Endodermal cell (in vitro differentiated cells): Measurements from ENCODE around the gene PGA4. TPM values are rescaled to one million over a fixed set of nuclear protein-coding genes. Genes with fewer than 3 reads are reported as not detected.

Experiments used
- DNase-seq: peaks from one replicate; pipeline ENCODE4 v3.0.0-alpha.2; 2017
- H3K27ac ChIP-seq: 2 replicates; pipeline ENCODE4 v1.5.1; 2013; ENCODE audit warnings: mild to moderate bottlenecking, low read depth, low read length, moderate library complexity
- H3K27me3 ChIP-seq: 2 replicates; pipeline ENCODE4 v1.6.1; 2013; ENCODE audit warnings: mild to moderate bottlenecking, low read length, moderate library complexity; ENCODE audit not compliant: insufficient read depth, control insufficient read depth, poor library complexity, severe bottlenecking
- H3K36me3 ChIP-seq: 2 replicates; pipeline ENCODE4 v1.7.0; 2013; ENCODE audit warnings: mild to moderate bottlenecking, low read length, moderate library complexity; ENCODE audit not compliant: control insufficient read depth, insufficient read depth
- H3K4me1 ChIP-seq: one replicate; pipeline ENCODE4 v1.7.0; 2013; ENCODE audit warnings: low read length; ENCODE audit not compliant: control insufficient read depth, insufficient read depth
- H3K4me3 ChIP-seq: 2 replicates; pipeline ENCODE4 v1.5.1; 2013; ENCODE audit warnings: mild to moderate bottlenecking, low read length, moderate library complexity
- H3K9ac ChIP-seq: 2 replicates; pipeline ENCODE4 v1.6.1; 2013; ENCODE audit warnings: mild to moderate bottlenecking, low read length, moderate library complexity; ENCODE audit not compliant: poor library complexity, severe bottlenecking; ENCODE audit errors: extremely low read depth
- H3K9me3 ChIP-seq: 2 replicates; pipeline ENCODE4 v1.6.1; 2013; ENCODE audit warnings: mild to moderate bottlenecking, low read length, moderate library complexity; ENCODE audit not compliant: control insufficient read depth
- H3K27ac Mint-ChIP-seq: 2 replicates; pipeline ENCODE4 v1.8.0; 2020; ENCODE audit warnings: mixed read lengths
- H3K27me3 Mint-ChIP-seq: 2 replicates; pipeline ENCODE4 v1.8.0; 2021; ENCODE audit warnings: mild to moderate bottlenecking, mixed read lengths; ENCODE audit not compliant: insufficient read depth
- H3K36me3 Mint-ChIP-seq: 2 replicates; pipeline ENCODE4 v1.8.0; 2020; ENCODE audit warnings: low read depth, mixed read lengths
- H3K4me1 Mint-ChIP-seq: 2 replicates; pipeline ENCODE4 v1.8.0; 2020; ENCODE audit warnings: mixed read lengths
- H3K4me3 Mint-ChIP-seq: 2 replicates; pipeline ENCODE4 v1.8.0; 2020; ENCODE audit warnings: mild to moderate bottlenecking, moderate library complexity, mixed read lengths
- H3K9me3 Mint-ChIP-seq: 2 replicates; pipeline ENCODE4 v1.8.0; 2020; ENCODE audit warnings: mild to moderate bottlenecking, mixed read lengths
- WGBS, 2 experiments: methylation state at CpG; one replicate each; pipeline versions ENCODE4 v1.1.5 to v1.1.7; 2013; ENCODE audit warnings: missing lambda C conversion rate in 2 of 2, mixed read lengths in 1 of 2; ENCODE audit not compliant: insufficient coverage in 1 of 2, insufficient read length in 1 of 2; 5-methylcytosine and 5-hydroxymethylcytosine counted together
- total RNA-seq, 2 donors: library from RNA; stranded (reverse); fragmentation: NEBNext Ultra II Directional in 1 of 2; extraction: Animal tissue kit (Norgen Biotek cat#: 25700) in 1 of 2; gene quantifications; 2 replicates in 1 of 2; 3 replicates in 1 of 2; pipeline ENCODE4 v1.2.1, GENCODE V29; 2021
- TF ChIP-seq, protein P1 (sequence below): fragments of 200-600 bp; sonication (generic); conservative IDR thresholded peaks from 2 replicates; pipeline ENCODE4 v1.5.0; 2021; ENCODE audit warnings: antibody characterized with exemption, mild to moderate bottlenecking

Gene PGA4
- total RNA-seq, 2 donors from 2014 or later = 0.62 TPM; not detected in 1

DNA sequence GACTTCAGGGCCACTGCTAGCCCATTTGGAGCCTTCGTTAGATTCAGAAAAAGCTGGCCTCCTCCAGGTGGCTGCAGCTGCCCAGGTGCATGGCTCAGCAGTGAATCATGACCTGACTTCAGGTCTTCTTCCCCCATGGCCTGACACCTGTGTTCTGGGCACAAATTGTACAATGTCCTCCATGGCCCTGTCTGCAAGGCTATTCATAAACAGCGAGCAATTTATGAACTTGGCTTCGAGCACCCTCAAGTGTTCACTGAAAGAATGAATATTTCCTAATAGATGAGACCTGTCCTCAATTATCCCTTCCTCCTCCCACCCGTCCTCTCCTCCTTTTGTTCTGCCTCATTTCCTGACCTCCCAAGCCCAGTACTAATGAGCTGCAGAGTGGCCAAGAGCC lies 48.7 kb upstream of the PGA4 start:
- TF ChIP-seq, protein P1, sequence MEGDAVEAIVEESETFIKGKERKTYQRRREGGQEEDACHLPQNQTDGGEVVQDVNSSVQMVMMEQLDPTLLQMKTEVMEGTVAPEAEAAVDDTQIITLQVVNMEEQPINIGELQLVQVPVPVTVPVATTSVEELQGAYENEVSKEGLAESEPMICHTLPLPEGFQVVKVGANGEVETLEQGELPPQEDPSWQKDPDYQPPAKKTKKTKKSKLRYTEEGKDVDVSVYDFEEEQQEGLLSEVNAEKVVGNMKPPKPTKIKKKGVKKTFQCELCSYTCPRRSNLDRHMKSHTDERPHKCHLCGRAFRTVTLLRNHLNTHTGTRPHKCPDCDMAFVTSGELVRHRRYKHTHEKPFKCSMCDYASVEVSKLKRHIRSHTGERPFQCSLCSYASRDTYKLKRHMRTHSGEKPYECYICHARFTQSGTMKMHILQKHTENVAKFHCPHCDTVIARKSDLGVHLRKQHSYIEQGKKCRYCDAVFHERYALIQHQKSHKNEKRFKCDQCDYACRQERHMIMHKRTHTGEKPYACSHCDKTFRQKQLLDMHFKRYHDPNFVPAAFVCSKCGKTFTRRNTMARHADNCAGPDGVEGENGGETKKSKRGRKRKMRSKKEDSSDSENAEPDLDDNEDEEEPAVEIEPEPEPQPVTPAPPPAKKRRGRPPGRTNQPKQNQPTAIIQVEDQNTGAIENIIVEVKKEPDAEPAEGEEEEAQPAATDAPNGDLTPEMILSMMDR = no peak
- Histone ChIP-seq H3K27ac (no peak overlapping the region), H3K9ac (no peak overlapping the region), H3K9me3 (peaks cover 13% of the 10 kb centered on the region), H3K36me3 (no peaks in the 10 kb centered on the region), H3K4me1 (no peaks in the 10 kb centered on the region), H3K4me3 (no peak overlapping the region), H3K27me3 (peaks cover 20% of the 10 kb centered on the region)
- 86 to 87% methylated on average over 3 to 4 of the region's 4 CpGs for WGBS, 2 experiments
- no peak overlapping the region for H3K4me3 Mint-ChIP-seq
- H3K36me3 Mint-ChIP-seq = no peaks in the 10 kb centered on the region
- H3K9me3 Mint-ChIP-seq = peaks cover 12% of the 10 kb centered on the region
- H3K27ac Mint-ChIP-seq = no peak overlapping the region
- no peak for DNase-seq
- peaks cover 8% of the 10 kb centered on the region for H3K4me1 Mint-ChIP-seq
- H3K27me3 Mint-ChIP-seq = peaks cover 62% of the 10 kb centered on the region

DNA sequence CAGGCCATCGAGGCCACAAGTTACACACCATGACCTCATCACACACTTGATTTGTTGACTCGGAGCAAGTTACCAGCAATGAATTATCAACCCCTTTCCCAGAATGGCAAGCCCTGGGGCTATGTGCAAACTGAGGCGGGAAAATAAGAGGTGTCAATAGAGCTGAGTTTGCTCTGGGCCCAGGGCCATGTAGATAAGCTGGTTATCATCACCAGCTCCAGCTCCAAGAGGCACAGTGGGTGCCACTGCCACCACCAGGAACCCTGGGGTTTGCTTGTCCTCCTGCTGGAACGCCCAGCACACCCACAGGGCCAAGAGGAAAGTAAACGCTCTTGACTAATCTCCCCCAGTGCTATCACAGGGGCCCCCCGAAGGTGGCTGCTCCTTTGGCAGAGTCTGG lies 47.9 kb upstream of the PGA4 start:
- H3K4me3 Mint-ChIP-seq = no peak overlapping the region
- peaks cover 8% of the 10 kb centered on the region for H3K4me1 Mint-ChIP-seq
- no peaks in the 10 kb centered on the region for H3K4me1 ChIP-seq
- H3K36me3 Mint-ChIP-seq = no peaks in the 10 kb centered on the region
- no peak overlapping the region for H3K9ac ChIP-seq
- H3K9me3 ChIP-seq = peaks cover 9% of the 10 kb centered on the region
- H3K27me3 ChIP-seq = peaks cover 20% of the 10 kb centered on the region
- no peak for DNase-seq
- no peaks in the 10 kb centered on the region for H3K36me3 ChIP-seq
- H3K27ac ChIP-seq = no peak overlapping the region
- H3K27ac Mint-ChIP-seq = no peak overlapping the region
- H3K27me3 Mint-ChIP-seq = peaks cover 59% of the 10 kb centered on the region
- TF ChIP-seq, protein P1 = no peak
- WGBS, 2 experiments = 87 to 100% methylated on average over 4 to 6 of the region's 6 CpGs
- H3K9me3 Mint-ChIP-seq = peaks cover 8% of the 10 kb centered on the region
- H3K4me3 ChIP-seq = no peak overlapping the region

DNA sequence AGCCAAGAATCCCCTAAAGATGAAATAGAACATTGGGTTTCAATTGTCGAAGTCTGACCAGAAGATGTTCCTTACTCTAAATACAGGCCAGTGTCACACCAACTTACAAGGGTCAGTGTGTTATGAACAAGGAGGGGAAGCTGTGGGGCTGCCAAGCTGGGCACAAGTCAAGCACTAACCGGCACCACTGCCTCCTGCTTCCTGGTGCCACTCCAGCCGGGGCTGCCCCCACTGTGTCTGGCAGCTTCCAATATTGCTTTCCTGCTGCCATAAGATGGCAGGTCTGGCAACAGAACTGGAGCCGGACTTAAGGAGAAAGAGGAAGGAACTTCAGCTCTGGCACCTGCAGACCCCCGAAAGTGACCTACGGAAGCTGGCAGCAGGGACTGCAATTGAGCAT lies 47.2 kb upstream of the PGA4 start:
- H3K9me3 ChIP-seq = peaks cover 9% of the 10 kb centered on the region
- peaks cover 20% of the 10 kb centered on the region for H3K27me3 ChIP-seq
- Mint-ChIP-seq H3K4me3 (no peak overlapping the region), H3K36me3 (no peaks in the 10 kb centered on the region), H3K4me1 (peaks cover 8% of the 10 kb centered on the region), H3K27me3 (peaks cover 58% of the 10 kb centered on the region), H3K9me3 (peaks cover 8% of the 10 kb centered on the region), H3K27ac (no peak overlapping the region)
- no peaks in the 10 kb centered on the region for H3K4me1 ChIP-seq
- no peak overlapping the region for H3K27ac ChIP-seq
- TF ChIP-seq, protein P1 = no peak
- no peaks in the 10 kb centered on the region for H3K36me3 ChIP-seq
- no peak overlapping the region for H3K4me3 ChIP-seq
- DNase-seq = no peak
- no peak overlapping the region for H3K9ac ChIP-seq
- 84 to 94% methylated on average over 2 to 6 of the region's 6 CpGs for WGBS, 2 experiments
